ENCODE results near the gene CSNK1G1.
"Not testable (repeated sequence)": the region's sequence is repeated elsewhere in the genome, so short reads cannot be mapped to it uniquely, and the experiment has no call there.

Gene CSNK1G1

DNA sequence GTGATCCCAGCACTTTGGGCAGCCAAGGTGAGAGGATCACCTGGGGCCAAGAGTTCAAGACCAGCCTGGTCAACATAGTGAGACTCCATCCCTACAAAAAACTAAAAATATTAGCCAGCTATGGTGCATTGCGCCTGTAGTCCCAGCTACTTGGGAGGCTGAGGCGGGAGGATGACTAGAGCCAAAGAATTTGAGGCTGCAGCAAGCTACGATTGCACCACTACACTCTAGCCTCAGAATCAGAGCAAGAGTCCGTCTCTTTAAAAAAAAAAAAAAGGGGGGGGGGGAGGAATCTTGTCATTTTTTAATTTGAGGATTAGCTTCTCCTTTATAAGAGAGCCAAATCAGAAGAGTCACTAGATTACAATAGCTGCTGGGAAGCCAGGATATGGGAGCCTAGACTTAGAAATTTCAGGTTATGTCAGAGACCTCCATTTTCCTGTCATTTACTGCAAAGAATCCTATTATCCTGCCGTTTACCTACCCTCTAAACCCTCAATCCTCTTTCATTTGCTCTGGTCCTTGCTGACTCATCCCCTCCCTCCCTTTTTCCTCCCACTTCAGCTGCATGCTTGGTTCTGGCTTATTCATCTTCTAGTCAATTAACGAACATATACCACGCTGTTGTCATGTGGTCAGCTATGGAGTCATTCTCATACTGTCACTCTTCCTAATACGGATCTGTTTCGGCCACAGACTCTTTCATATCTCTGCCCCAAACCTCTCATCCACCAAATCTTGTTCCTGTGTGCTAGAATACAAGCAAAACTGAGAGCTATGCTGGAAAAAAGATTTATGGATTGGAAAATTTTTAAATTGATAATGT lies 109.4 kb downstream of the CSNK1G1 start:
- in situ Hi-C loops (cut with MboI; ENCODE audit: low sequenced_read_pairs), result no loop called here

GRCh38 chr15:64245405-64245804 lies 110.6 kb downstream of the CSNK1G1 start:
- in situ Hi-C loops (cut with MboI; ENCODE audit: low sequenced_read_pairs), result no loop called here

GRCh38 chr15:64237677-64238076 lies 118.3 kb downstream of the CSNK1G1 start:
- in situ Hi-C loops (cut with MboI; ENCODE audit: low sequenced_read_pairs), result no loop called here

GRCh38 chr15:64236156-64236894 lies 119.6 kb downstream of the CSNK1G1 start:
- in situ Hi-C loops (cut with MboI; ENCODE audit: low sequenced_read_pairs), result no loop called here

- in situ Hi-C loops (cut with MboI; ENCODE audit: low sequenced_read_pairs), result no loop called here
Measured at GRCh38 chr15:64235552-64235951, 120.4 kb downstream of the CSNK1G1 start.

DNA sequence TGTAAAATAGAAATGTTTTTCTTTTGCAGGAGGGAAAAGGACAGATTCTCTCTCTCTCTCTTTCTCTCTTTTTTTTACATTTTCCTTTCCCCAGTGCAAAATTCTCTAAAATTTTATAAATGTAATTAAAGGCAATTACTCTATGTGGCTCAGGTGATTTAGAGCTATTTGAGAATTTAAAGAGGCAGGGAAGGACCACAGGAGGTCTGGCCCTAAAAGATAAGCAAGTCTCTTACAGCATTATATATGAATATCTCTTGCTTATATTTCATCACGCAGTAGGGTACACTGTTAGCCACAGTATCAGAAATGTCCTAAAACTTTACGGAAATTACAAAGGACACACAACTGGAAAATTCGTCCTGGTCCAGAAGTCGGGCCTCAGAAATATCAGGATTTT lies 122.7 kb downstream of the CSNK1G1 start:
- in situ Hi-C loops (cut with MboI; ENCODE audit: low sequenced_read_pairs), result no loop called here

- in situ Hi-C loops (cut with MboI; ENCODE audit: low sequenced_read_pairs), result no loop called here
Measured at GRCh38 chr15:64232400-64232799, 123.6 kb downstream of the CSNK1G1 start.

GRCh38 chr15:64229129-64229724 lies 126.7 kb downstream of the CSNK1G1 start:
- in situ Hi-C loops (cut with MboI; ENCODE audit: low sequenced_read_pairs), result no loop called here

DNA sequence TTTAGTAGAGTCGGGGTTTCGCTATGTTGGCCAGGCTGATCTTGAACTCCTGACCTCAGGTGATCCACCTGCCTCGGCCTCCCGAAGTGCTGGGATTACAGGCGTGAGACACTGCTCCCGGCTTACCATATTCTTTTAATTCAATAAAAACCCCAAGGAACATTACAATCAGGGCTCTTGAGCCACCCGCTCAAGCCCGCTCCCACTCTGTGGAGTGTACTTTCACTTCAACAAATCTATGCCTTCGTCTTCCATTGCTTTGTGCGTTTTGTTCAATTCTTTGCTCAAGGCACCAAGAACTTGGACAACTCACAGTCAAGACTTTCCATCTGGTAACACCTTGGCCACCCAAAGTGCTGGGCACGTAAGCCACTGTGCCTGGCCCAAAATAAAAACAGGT lies 130.2 kb downstream of the CSNK1G1 start:
- in situ Hi-C loops (cut with MboI; ENCODE audit: low sequenced_read_pairs), result no loop called here

GRCh38 chr15:64224511-64224910 lies 131.5 kb downstream of the CSNK1G1 start:
- in situ Hi-C loops (cut with MboI; ENCODE audit: low sequenced_read_pairs), result no loop called here

DNA sequence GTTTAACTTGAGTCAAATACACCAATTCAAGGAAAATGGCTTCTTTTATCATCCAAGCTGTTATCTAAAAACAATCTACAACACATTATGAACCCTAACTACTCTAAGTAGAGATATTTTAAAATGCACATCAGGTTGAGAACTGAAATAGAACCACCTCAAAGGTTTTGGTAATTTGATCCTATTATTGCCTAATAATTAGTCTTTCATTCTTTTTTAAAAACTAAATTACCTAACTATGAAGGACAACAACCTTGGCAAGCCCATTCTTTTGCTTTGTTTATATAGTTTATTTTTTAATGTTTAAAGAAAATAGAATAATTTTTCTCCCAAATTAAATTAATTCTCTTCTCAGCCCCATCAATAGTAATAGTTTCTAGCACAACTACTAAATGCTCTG lies 132.1 kb downstream of the CSNK1G1 start:
- in situ Hi-C loops (cut with MboI; ENCODE audit: low sequenced_read_pairs), result no loop called here

- in situ Hi-C loops (cut with MboI; ENCODE audit: low sequenced_read_pairs), result no loop called here
Measured at GRCh38 chr15:64222573-64223366, 133.2 kb downstream of the CSNK1G1 start.

GRCh38 chr15:64221911-64222310 lies 134.1 kb downstream of the CSNK1G1 start:
- in situ Hi-C loops (cut with MboI; ENCODE audit: low sequenced_read_pairs), result not testable (repeated sequence)

GRCh38 chr15:64217429-64217750 lies 138.6 kb downstream of the CSNK1G1 start:
- in situ Hi-C loops (cut with MboI; ENCODE audit: low sequenced_read_pairs), result not testable (repeated sequence)

- in situ Hi-C loops (cut with MboI; ENCODE audit: low sequenced_read_pairs), result no loop called here
Measured at GRCh38 chr15:64216730-64217428, 139.1 kb downstream of the CSNK1G1 start.

DNA sequence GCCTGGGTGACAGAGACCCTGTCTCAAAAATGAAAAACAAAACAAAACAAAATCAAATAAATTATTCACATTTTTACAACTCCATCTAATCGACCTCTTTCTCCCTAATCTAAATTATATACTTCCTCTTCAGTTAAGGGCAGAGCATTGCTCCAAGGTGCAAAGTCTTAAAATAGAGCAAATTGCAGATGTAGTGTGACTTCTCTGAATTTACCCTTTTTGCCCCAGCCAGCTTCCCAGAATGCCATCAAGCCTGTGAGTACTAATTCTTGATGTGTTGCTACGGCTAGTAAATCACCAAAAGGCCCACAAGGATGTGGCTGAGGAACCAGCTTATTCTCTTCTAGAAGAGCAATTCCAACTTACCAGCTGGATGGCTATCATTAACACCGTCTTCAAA lies 139.8 kb downstream of the CSNK1G1 start:
- in situ Hi-C loops (cut with MboI; ENCODE audit: low sequenced_read_pairs), result no loop called here

DNA sequence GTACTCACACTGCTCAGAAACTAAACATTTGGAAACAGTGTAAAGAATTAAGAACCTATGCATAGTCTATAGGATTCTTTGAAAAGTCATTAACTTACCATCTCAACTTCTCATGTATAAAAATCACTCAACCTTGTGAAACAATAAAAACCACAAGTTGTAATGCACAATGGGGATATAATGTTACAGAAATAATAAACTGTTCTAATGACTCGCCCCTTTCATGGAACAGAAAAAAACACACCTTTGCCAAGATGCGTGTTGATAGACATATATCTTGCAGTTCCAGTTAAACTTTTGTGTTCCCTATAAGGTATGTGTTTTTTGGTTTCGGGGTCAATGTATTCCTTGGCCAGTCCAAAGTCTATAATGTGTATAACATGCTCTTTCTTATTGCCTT lies 142.3 kb downstream of the CSNK1G1 start:
- in situ Hi-C loops (cut with MboI; ENCODE audit: low sequenced_read_pairs), result no loop called here

- in situ Hi-C loops (cut with MboI; ENCODE audit: low sequenced_read_pairs), result no loop called here
Measured at GRCh38 chr15:64211696-64212095, 144.3 kb downstream of the CSNK1G1 start.

DNA sequence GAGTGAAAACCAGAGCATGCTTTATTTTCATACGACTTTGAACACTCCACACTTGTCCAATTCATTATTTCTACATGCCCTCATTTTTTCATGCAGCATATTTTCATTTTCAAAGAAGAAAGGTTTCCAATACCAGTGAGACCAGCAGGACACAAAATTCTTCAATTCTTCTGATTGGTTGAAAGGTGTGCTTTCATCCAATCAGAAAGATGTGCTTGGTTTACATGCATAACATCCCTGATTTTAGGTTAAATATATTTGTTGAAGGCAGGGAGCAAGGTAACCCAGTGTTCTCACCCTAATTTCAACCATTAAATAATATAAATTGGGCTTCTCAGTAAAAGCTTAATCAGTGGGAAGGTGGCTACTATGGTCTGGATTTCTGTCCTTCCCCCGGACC lies 145.6 kb downstream of the CSNK1G1 start:
- in situ Hi-C loops (cut with MboI; ENCODE audit: low sequenced_read_pairs), result no loop called here

DNA sequence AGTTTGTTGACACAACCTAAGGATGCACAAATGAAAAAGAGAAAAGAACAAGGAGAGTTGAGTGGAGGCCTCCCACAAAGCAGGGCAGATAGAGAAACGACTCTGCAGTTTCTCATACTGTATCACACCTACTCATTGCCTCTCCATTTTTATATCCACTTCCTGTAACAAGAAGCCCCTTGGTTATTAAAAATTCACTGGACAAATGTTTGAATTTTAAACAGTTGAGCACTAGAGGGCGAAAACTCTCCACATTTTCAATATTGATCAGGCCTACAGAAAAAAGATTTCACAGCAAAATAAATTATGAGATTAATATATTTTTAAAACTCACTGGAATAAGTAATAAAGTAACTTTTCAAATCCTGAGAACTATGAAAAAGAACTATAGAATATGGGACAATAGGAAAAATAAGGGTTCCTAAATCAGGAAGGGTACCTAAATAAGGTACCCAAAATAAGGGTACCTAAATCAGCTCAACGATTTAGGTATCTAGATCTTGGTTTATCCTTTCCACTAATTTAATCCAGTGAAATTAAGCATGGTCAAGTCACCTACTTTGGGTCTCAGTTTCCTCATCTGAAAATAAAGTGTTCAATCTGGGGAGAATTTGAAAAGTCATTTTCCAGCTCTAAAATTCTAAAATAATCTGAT lies 146.2 kb downstream of the CSNK1G1 start:
- in situ Hi-C loops (cut with MboI; ENCODE audit: low sequenced_read_pairs), result no loop called here

All from hTERT RPE-1 (cell line).